ENCODE measurements around the gene CLIP2. TPM values are rescaled to one million over a fixed set of nuclear protein-coding genes. Genes with fewer than 3 reads are reported as not detected.

CLIP2 gene
- total RNA-seq, 1 donor from 2014 or later: 1.5 TPM

DNA sequence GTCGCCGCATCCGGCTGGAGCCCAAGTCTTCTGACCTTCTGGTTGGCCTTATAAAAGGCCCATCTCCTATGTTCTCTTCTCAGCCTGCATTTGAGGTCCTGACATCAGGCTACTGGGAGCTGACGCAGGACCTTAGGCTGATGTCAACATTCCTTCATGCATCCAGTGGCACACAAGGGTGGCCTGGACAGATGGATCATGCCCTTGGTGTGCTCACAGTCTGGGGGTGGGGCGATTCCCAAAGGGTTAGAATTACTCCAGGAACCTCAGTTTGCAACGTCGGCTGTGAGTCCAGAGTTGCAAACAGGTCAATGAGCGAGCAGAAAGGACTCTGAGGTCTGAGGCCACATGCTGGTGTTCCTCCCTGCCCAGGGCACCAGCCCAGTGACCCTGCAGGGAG is 8.2 kb upstream of the CLIP2 start:
- DNase-seq (ENCODE audit: low spot score): no peak
- Mint-ChIP-seq H3K27ac (no peak overlapping the region), H3K36me3 (ENCODE audit: low read depth) (no peaks in the 10 kb centered on the region), H3K9me3 (no peaks in the 10 kb centered on the region), H3K4me1 (ENCODE audit: low read depth) (peaks cover 4% of the 10 kb centered on the region), H3K27me3 (ENCODE audit: insufficient read depth) (no peaks in the 10 kb centered on the region), H3K4me3 (no peak overlapping the region)
- intact Hi-C loops (cut with micrococcal nuclease): no loop called here

GRCh38 chr7:74282748-74283459 is 6.3 kb upstream of the CLIP2 start:
- intact Hi-C loops (cut with micrococcal nuclease): no loop called here
- Mint-ChIP-seq H3K36me3 (ENCODE audit: low read depth) (no peaks in the 10 kb centered on the region), H3K4me1 (ENCODE audit: low read depth) (peaks cover 5% of the 10 kb centered on the region), H3K27ac (no peak overlapping the region), H3K9me3 (no peaks in the 10 kb centered on the region), H3K27me3 (ENCODE audit: insufficient read depth) (peaks cover 3% of the 10 kb centered on the region), H3K4me3 (no peak overlapping the region)
- no peak for DNase-seq (ENCODE audit: low spot score)

DNA sequence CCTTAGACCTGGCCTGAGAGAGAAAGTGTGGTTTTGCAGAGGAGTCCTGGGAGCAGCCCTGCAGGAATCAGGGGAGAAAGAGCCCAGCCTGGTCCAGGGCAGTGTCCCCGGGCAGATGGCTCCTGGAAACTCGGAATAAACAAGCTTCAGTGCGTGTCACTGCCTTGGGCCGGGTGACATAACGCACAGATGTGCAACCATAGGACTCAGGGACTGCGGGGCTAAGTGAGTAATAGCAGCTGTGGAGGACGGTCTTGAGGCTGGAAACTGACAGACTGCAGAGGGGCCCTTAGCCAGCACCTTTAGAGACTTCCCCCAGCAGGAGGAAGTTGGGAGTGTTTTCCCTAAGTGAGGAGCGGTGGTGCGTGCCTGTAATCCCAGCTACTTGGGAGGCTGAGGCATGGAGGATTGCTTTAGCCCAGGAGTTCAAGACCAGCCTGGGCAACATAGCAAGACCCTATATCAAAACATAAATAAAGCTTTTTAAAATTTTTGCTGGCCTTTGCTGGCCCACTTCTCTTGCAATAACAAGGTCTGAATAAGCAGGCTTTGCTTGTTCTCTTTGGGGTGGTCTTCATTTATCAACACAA is 5.3 kb upstream of the CLIP2 start:
- peaks cover 15% of the 10 kb centered on the region for H3K4me1 Mint-ChIP-seq (ENCODE audit: low read depth)
- DNase-seq (ENCODE audit: low spot score): no peak
- H3K36me3 Mint-ChIP-seq (ENCODE audit: low read depth): no peaks in the 10 kb centered on the region
- no peaks in the 10 kb centered on the region for H3K9me3 Mint-ChIP-seq
- H3K27me3 Mint-ChIP-seq (ENCODE audit: insufficient read depth): peaks cover 14% of the 10 kb centered on the region
- H3K4me3 Mint-ChIP-seq: no peak overlapping the region
- intact Hi-C loops (cut with micrococcal nuclease): no loop called here
- no peak overlapping the region for H3K27ac Mint-ChIP-seq

- Mint-ChIP-seq H3K4me3 (no peak overlapping the region), H3K4me1 (ENCODE audit: low read depth) (peaks cover 13% of the 10 kb centered on the region), H3K36me3 (ENCODE audit: low read depth) (no peaks in the 10 kb centered on the region), H3K27me3 (ENCODE audit: insufficient read depth) (peaks cover 16% of the 10 kb centered on the region), H3K27ac (no peak overlapping the region), H3K9me3 (no peaks in the 10 kb centered on the region)
- intact Hi-C loops (cut with micrococcal nuclease): no loop called here
- no peak for DNase-seq (ENCODE audit: low spot score)
These were observed 4.4 kb upstream of the CLIP2 start for GRCh38 chr7:74284781-74285259.

DNA sequence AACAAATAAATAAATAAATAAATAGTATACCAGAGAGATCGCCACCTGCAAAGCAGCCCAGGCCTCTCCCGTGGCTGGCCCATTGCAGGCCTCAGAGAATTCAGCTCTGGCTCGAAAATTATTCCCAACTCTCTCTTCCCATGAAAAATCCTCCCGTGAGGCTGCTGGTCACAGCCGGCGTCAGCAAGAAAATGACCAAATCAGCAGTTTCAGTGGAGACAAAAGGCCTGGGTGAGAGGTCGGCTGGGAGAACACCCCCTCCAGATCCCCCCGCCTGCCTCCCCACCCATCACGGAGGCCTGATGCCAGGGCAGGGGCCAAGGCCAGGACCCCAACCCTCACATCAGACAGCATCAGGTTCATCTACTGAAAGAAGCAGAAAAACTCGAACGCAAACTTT is 3.1 kb upstream of the CLIP2 start:
- H3K36me3 Mint-ChIP-seq (ENCODE audit: low read depth): no peaks in the 10 kb centered on the region
- no peaks in the 10 kb centered on the region for H3K9me3 Mint-ChIP-seq
- H3K27ac Mint-ChIP-seq: no peak overlapping the region
- intact Hi-C loops (cut with micrococcal nuclease): no loop called here
- H3K27me3 Mint-ChIP-seq (ENCODE audit: insufficient read depth): peaks cover 22% of the 10 kb centered on the region
- DNase-seq (ENCODE audit: low spot score): no peak
- no peak overlapping the region for H3K4me3 Mint-ChIP-seq
- H3K4me1 Mint-ChIP-seq (ENCODE audit: low read depth): peaks cover 19% of the 10 kb centered on the region

DNA sequence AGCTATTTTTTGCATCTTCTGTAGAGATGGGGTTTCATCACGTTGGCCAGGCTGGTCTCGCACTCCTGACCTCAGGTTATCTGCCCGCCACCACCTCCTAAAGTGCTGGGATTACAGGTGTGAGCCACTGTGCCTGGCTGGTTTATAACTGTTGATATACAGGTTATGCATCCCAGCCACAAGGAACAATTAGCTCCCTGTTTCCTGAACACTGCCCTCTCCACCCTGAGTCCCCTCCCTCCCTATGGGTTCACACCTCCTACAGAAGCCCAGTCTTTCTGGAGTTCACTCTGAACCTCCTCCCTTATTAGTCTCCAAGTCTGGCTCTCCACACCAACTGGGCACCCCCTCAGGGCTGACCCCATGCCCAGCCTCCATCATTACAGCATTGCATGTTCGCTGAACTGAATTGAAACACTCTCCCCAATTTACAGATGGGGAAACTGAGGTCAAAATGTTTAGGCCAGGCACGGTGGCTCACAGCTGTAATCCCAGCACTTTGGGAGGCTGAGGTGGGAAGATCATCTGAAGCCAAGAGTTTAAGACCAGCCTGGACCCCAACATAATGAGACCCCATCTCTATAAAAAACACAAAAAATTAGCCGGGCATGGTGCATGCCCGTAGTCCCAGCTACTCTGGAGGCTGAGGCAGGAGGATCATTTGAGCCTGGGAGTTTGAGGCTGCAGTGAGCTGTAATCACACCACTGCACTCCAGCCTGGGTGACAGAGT is 1.7 kb upstream of the CLIP2 start:
- H3K4me3 Mint-ChIP-seq: no peak overlapping the region
- no peaks in the 10 kb centered on the region for H3K9me3 Mint-ChIP-seq
- peaks cover 33% of the 10 kb centered on the region for H3K27me3 Mint-ChIP-seq (ENCODE audit: insufficient read depth)
- peaks cover 25% of the 10 kb centered on the region for H3K4me1 Mint-ChIP-seq (ENCODE audit: low read depth)
- no peak overlapping the region for H3K27ac Mint-ChIP-seq
- intact Hi-C loops (cut with micrococcal nuclease): loop anchor here (1.0 kb wide), 1 partner anchor 17 kb away; no protein-coding TSS in a partner anchor
- DNase-seq (ENCODE audit: low spot score): no peak
- H3K36me3 Mint-ChIP-seq (ENCODE audit: low read depth): no peaks in the 10 kb centered on the region

GRCh38 chr7:74288034-74288881 is 949 bp upstream of the CLIP2 start:
- Mint-ChIP-seq H3K9me3 (no peaks in the 10 kb centered on the region), H3K27ac (no peak overlapping the region), H3K27me3 (ENCODE audit: insufficient read depth) (peaks cover 33% of the 10 kb centered on the region), H3K4me3 (peak overlapping the region; percentile 83), H3K36me3 (ENCODE audit: low read depth) (no peaks in the 10 kb centered on the region), H3K4me1 (ENCODE audit: low read depth) (peaks cover 25% of the 10 kb centered on the region)
- DNase-seq (ENCODE audit: low spot score): no peak
- intact Hi-C loops (cut with micrococcal nuclease): loop anchor here (1.0 kb wide), 1 partner anchor 18 kb away; no protein-coding TSS in a partner anchor

DNA sequence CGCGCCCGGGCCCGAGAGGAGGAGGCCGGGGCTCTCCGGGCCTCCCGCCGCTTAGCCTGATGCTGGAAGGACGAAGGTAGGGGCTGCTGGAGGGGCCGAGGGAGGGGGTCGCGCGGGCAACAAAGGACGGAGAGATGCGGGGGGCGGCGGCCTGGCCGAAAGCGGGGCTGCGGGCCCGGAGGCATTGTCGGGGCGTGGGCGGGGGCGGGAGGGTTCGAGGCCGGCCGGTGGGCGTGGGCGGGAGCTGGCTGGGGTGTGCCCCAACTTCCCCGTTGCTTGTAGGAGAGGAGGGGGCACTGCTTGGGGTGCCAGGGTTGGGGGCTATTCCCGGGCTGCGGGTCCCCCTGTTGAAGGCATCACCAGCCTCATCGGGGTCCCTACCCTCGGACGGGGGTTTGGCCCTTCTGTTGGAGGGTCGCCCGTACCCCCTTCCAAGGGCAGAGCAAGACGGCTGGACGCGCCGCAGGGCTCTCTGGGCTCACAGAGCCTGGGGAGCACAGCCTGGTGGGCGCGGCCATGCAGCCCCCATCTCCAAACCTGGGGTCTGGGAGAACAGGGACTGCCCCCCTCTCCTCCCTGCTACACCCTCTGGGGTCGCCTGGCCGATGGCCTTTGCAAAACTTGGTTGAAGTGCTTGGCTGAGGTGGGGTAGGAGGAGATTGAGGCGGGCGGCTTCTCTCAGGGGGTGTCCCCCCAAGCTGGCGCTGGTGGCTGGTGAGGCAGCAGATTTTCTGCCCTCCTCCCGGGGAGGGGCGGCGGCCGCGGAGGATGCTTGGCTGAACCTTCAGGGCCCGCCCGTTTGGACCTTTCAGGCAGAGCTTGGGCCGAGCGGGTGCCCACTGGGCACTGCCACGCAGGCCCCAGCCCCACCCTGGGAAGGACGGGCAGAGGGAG is 699 bp downstream of the CLIP2 start:
- Mint-ChIP-seq H3K4me1 (ENCODE audit: low read depth) (peaks cover 25% of the 10 kb centered on the region), H3K27ac (no peak overlapping the region), H3K27me3 (ENCODE audit: insufficient read depth) (peaks cover 37% of the 10 kb centered on the region), H3K4me3 (peak overlapping the region; percentile 22), H3K36me3 (ENCODE audit: low read depth) (no peaks in the 10 kb centered on the region), H3K9me3 (no peaks in the 10 kb centered on the region)
- intact Hi-C loops (cut with micrococcal nuclease): loop anchor here (1.0 kb wide), 1 partner anchor 36 kb away; the partner anchor contains the start of gene RFC2
- DNase-seq (ENCODE audit: low spot score): no peak

- Mint-ChIP-seq H3K4me3 (peak overlapping the region; percentile 31), H3K27me3 (ENCODE audit: insufficient read depth) (peaks cover 38% of the 10 kb centered on the region), H3K27ac (no peak overlapping the region), H3K36me3 (ENCODE audit: low read depth) (no peaks in the 10 kb centered on the region), H3K9me3 (no peaks in the 10 kb centered on the region), H3K4me1 (ENCODE audit: low read depth) (peaks cover 25% of the 10 kb centered on the region)
- no peak for DNase-seq (ENCODE audit: low spot score)
- intact Hi-C loops (cut with micrococcal nuclease): no loop called here
These were observed 1.3 kb downstream of the CLIP2 start for GRCh38 chr7:74290553-74290950.

- DNase-seq (ENCODE audit: low spot score): no peak
- peak overlapping the region; percentile 68 for H3K27ac Mint-ChIP-seq
- peaks cover 25% of the 10 kb centered on the region for H3K4me1 Mint-ChIP-seq (ENCODE audit: low read depth)
- peak overlapping the region; percentile 31 for H3K4me3 Mint-ChIP-seq
- H3K36me3 Mint-ChIP-seq (ENCODE audit: low read depth): no peaks in the 10 kb centered on the region
- no peaks in the 10 kb centered on the region for H3K9me3 Mint-ChIP-seq
- peaks cover 39% of the 10 kb centered on the region for H3K27me3 Mint-ChIP-seq (ENCODE audit: insufficient read depth)
- intact Hi-C loops (cut with micrococcal nuclease): no loop called here
These were observed 1.8 kb downstream of the CLIP2 start for GRCh38 chr7:74290981-74291441.

DNA sequence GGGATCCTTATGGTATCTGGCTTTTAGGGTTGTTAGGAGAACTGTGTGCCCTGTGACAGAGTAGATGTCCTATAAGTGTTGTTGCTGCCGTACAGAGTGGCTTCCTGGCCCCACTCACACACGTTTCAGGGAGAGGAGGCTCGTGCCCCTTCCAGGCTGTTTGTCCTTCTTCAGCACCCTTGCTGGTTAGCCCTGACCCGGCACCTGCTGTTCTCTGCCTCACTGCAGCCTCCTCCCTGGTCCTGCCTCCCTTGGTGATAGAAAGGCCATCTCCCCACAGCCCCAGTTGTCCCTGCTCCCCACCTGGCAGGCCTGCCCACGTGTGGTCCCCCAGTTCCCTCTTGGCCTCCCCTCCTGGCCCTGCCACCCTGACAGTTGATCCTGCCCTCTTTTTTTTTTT is 2.3 kb downstream of the CLIP2 start:
- Mint-ChIP-seq H3K27me3 (ENCODE audit: insufficient read depth) (peaks cover 39% of the 10 kb centered on the region), H3K27ac (peak overlapping the region; percentile 68), H3K36me3 (ENCODE audit: low read depth) (no peaks in the 10 kb centered on the region), H3K4me1 (ENCODE audit: low read depth) (peaks cover 25% of the 10 kb centered on the region), H3K4me3 (no peak overlapping the region), H3K9me3 (no peaks in the 10 kb centered on the region)
- intact Hi-C loops (cut with micrococcal nuclease): no loop called here
- no peak for DNase-seq (ENCODE audit: low spot score)

Data from activated T-helper 1 cell treated with anti-CD3 and anti-CD28 coated beads, Interleukin-12 subunit alpha, Interleukin-12 subunit beta, Interleukin-2, Interleukin-4 antibody, amounts not matched to agents 30 ng/mL and 10 ng/mL and 1 ng/mL, durations not matched to agents 14 hours and 24 hours and 36 hours (primary cell).